Measurements from ENCODE around the gene RBM34.

The RBM34 gene

GRCh38 chr1:235156740-235157139 is 4.3 kb downstream of the RBM34 start:
- Histone ChIP-seq H3K27ac (ENCODE audit: insufficient read depth, low read depth, low read length, poor library complexity, severe bottlenecking) (no peak overlapping the region), H3K36me3 (ENCODE audit: control insufficient read depth, insufficient read depth, low read length) (peaks cover 44% of the 10 kb centered on the region), H3K4me3 (ENCODE audit: insufficient read depth, low read depth, low read length) (no peak overlapping the region), H3K9me3 (ENCODE audit: control insufficient read depth, low read length) (no peaks in the 10 kb centered on the region), H3K27me3 (ENCODE audit: control insufficient read depth, insufficient read depth, low read length, poor library complexity, severe bottlenecking) (no peaks in the 10 kb centered on the region), H3K4me1 (ENCODE audit: control insufficient read depth, insufficient read depth, low read length) (no peaks in the 10 kb centered on the region)
- WGBS, 2 experiments = 93 to 96% methylated on average over 4 of the region's 4 CpGs

GRCh38 chr1:235156265-235156664 is 4.8 kb downstream of the RBM34 start:
- WGBS, 2 experiments = 98 to 99% methylated on average over 2 to 3 of the region's 3 CpGs
- Histone ChIP-seq H3K4me3 (ENCODE audit: insufficient read depth, low read depth, low read length) (no peak overlapping the region), H3K27ac (ENCODE audit: insufficient read depth, low read depth, low read length, poor library complexity, severe bottlenecking) (no peak overlapping the region), H3K27me3 (ENCODE audit: control insufficient read depth, insufficient read depth, low read length, poor library complexity, severe bottlenecking) (no peaks in the 10 kb centered on the region), H3K9me3 (ENCODE audit: control insufficient read depth, low read length) (no peaks in the 10 kb centered on the region), H3K36me3 (ENCODE audit: control insufficient read depth, insufficient read depth, low read length) (peaks cover 48% of the 10 kb centered on the region), H3K4me1 (ENCODE audit: control insufficient read depth, insufficient read depth, low read length) (no peaks in the 10 kb centered on the region)

GRCh38 chr1:235152235-235152634 is 8.8 kb downstream of the RBM34 start:
- Histone ChIP-seq H3K36me3 (ENCODE audit: control insufficient read depth, insufficient read depth, low read length) (peaks cover 55% of the 10 kb centered on the region), H3K4me1 (ENCODE audit: control insufficient read depth, insufficient read depth, low read length) (no peaks in the 10 kb centered on the region), H3K27ac (ENCODE audit: insufficient read depth, low read depth, low read length, poor library complexity, severe bottlenecking) (no peak overlapping the region), H3K9me3 (ENCODE audit: control insufficient read depth, low read length) (no peaks in the 10 kb centered on the region), H3K4me3 (ENCODE audit: insufficient read depth, low read depth, low read length) (no peak overlapping the region), H3K27me3 (ENCODE audit: control insufficient read depth, insufficient read depth, low read length, poor library complexity, severe bottlenecking) (no peaks in the 10 kb centered on the region)

GRCh38 chr1:235151033-235151432 is 10.0 kb downstream of the RBM34 start:
- H3K4me3 ChIP-seq (ENCODE audit: insufficient read depth, low read depth, low read length) = no peak overlapping the region
- 93 to 97% methylated on average over 2 of the region's 2 CpGs for WGBS, 2 experiments
- H3K4me1 ChIP-seq (ENCODE audit: control insufficient read depth, insufficient read depth, low read length) = no peaks in the 10 kb centered on the region
- no peaks in the 10 kb centered on the region for H3K9me3 ChIP-seq (ENCODE audit: control insufficient read depth, low read length)
- H3K36me3 ChIP-seq (ENCODE audit: control insufficient read depth, insufficient read depth, low read length) = peaks cover 61% of the 10 kb centered on the region
- H3K27me3 ChIP-seq (ENCODE audit: control insufficient read depth, insufficient read depth, low read length, poor library complexity, severe bottlenecking) = no peaks in the 10 kb centered on the region
- no peak overlapping the region for H3K27ac ChIP-seq (ENCODE audit: insufficient read depth, low read depth, low read length, poor library complexity, severe bottlenecking)

GRCh38 chr1:235149824-235150223 is 11.2 kb downstream of the RBM34 start:
- whole genome bisulfite sequencing, 2 experiments = 92 to 96% methylated on average over 9 of the region's 9 CpGs
- Histone ChIP-seq H3K27me3 (ENCODE audit: control insufficient read depth, insufficient read depth, low read length, poor library complexity, severe bottlenecking) (no peaks in the 10 kb centered on the region), H3K36me3 (ENCODE audit: control insufficient read depth, insufficient read depth, low read length) (peaks cover 64% of the 10 kb centered on the region), H3K4me1 (ENCODE audit: control insufficient read depth, insufficient read depth, low read length) (no peaks in the 10 kb centered on the region), H3K27ac (ENCODE audit: insufficient read depth, low read depth, low read length, poor library complexity, severe bottlenecking) (no peak overlapping the region), H3K4me3 (ENCODE audit: insufficient read depth, low read depth, low read length) (no peak overlapping the region), H3K9me3 (ENCODE audit: control insufficient read depth, low read length) (no peaks in the 10 kb centered on the region)

GRCh38 chr1:235147269-235147668 is 13.8 kb downstream of the RBM34 start:
- Histone ChIP-seq H3K27ac (ENCODE audit: insufficient read depth, low read depth, low read length, poor library complexity, severe bottlenecking) (no peak overlapping the region), H3K4me3 (ENCODE audit: insufficient read depth, low read depth, low read length) (no peak overlapping the region), H3K9me3 (ENCODE audit: control insufficient read depth, low read length) (no peaks in the 10 kb centered on the region), H3K36me3 (ENCODE audit: control insufficient read depth, insufficient read depth, low read length) (peaks cover 45% of the 10 kb centered on the region), H3K4me1 (ENCODE audit: control insufficient read depth, insufficient read depth, low read length) (no peaks in the 10 kb centered on the region), H3K27me3 (ENCODE audit: control insufficient read depth, insufficient read depth, low read length, poor library complexity, severe bottlenecking) (no peaks in the 10 kb centered on the region)
- WGBS, 2 experiments = 77 to 87% methylated on average over 4 of the region's 4 CpGs

- no peaks in the 10 kb centered on the region for H3K4me1 ChIP-seq (ENCODE audit: control insufficient read depth, insufficient read depth, low read length)
- H3K27me3 ChIP-seq (ENCODE audit: control insufficient read depth, insufficient read depth, low read length, poor library complexity, severe bottlenecking) = no peaks in the 10 kb centered on the region
- H3K9me3 ChIP-seq (ENCODE audit: control insufficient read depth, low read length) = no peaks in the 10 kb centered on the region
- 95 to 98% methylated on average over 6 of the region's 6 CpGs for WGBS, 2 experiments
- peaks cover 35% of the 10 kb centered on the region for H3K36me3 ChIP-seq (ENCODE audit: control insufficient read depth, insufficient read depth, low read length)
- H3K27ac ChIP-seq (ENCODE audit: insufficient read depth, low read depth, low read length, poor library complexity, severe bottlenecking) = no peak overlapping the region
- H3K4me3 ChIP-seq (ENCODE audit: insufficient read depth, low read depth, low read length) = no peak overlapping the region
These were observed 15.4 kb downstream of the RBM34 start for GRCh38 chr1:235145639-235146038.

- 96 to 97% methylated on average over 4 of the region's 4 CpGs for WGBS, 2 experiments
- H3K4me3 ChIP-seq (ENCODE audit: insufficient read depth, low read depth, low read length) = no peak overlapping the region
- no peaks in the 10 kb centered on the region for H3K9me3 ChIP-seq (ENCODE audit: control insufficient read depth, low read length)
- no peaks in the 10 kb centered on the region for H3K4me1 ChIP-seq (ENCODE audit: control insufficient read depth, insufficient read depth, low read length)
- peaks cover 22% of the 10 kb centered on the region for H3K36me3 ChIP-seq (ENCODE audit: control insufficient read depth, insufficient read depth, low read length)
- H3K27ac ChIP-seq (ENCODE audit: insufficient read depth, low read depth, low read length, poor library complexity, severe bottlenecking) = no peak overlapping the region
- no peaks in the 10 kb centered on the region for H3K27me3 ChIP-seq (ENCODE audit: control insufficient read depth, insufficient read depth, low read length, poor library complexity, severe bottlenecking)
These were observed 18.1 kb downstream of the RBM34 start for GRCh38 chr1:235142991-235143390.

GRCh38 chr1:235139315-235139714 is 21.7 kb downstream of the RBM34 start:
- 98 to 99% methylated on average over 5 of the region's 5 CpGs for WGBS, 2 experiments
- no peaks in the 10 kb centered on the region for H3K27me3 ChIP-seq (ENCODE audit: control insufficient read depth, insufficient read depth, low read length, poor library complexity, severe bottlenecking)
- peaks cover 16% of the 10 kb centered on the region for H3K36me3 ChIP-seq (ENCODE audit: control insufficient read depth, insufficient read depth, low read length)
- no peak overlapping the region for H3K27ac ChIP-seq (ENCODE audit: insufficient read depth, low read depth, low read length, poor library complexity, severe bottlenecking)
- no peaks in the 10 kb centered on the region for H3K9me3 ChIP-seq (ENCODE audit: control insufficient read depth, low read length)
- no peaks in the 10 kb centered on the region for H3K4me1 ChIP-seq (ENCODE audit: control insufficient read depth, insufficient read depth, low read length)
- H3K4me3 ChIP-seq (ENCODE audit: insufficient read depth, low read depth, low read length) = no peak overlapping the region

- peaks cover 16% of the 10 kb centered on the region for H3K36me3 ChIP-seq (ENCODE audit: control insufficient read depth, insufficient read depth, low read length)
- H3K4me3 ChIP-seq (ENCODE audit: insufficient read depth, low read depth, low read length) = no peak overlapping the region
- WGBS, 2 experiments = 86 to 90% methylated on average over 2 of the region's 2 CpGs
- H3K9me3 ChIP-seq (ENCODE audit: control insufficient read depth, low read length) = no peaks in the 10 kb centered on the region
- no peaks in the 10 kb centered on the region for H3K27me3 ChIP-seq (ENCODE audit: control insufficient read depth, insufficient read depth, low read length, poor library complexity, severe bottlenecking)
- H3K27ac ChIP-seq (ENCODE audit: insufficient read depth, low read depth, low read length, poor library complexity, severe bottlenecking) = no peak overlapping the region
- H3K4me1 ChIP-seq (ENCODE audit: control insufficient read depth, insufficient read depth, low read length) = no peaks in the 10 kb centered on the region
These were observed 22.2 kb downstream of the RBM34 start for GRCh38 chr1:235138821-235139220.

GRCh38 chr1:235136111-235136510 is 24.9 kb downstream of the RBM34 start:
- peaks cover 20% of the 10 kb centered on the region for H3K36me3 ChIP-seq (ENCODE audit: control insufficient read depth, insufficient read depth, low read length)
- no peak overlapping the region for H3K27ac ChIP-seq (ENCODE audit: insufficient read depth, low read depth, low read length, poor library complexity, severe bottlenecking)
- no peaks in the 10 kb centered on the region for H3K4me1 ChIP-seq (ENCODE audit: control insufficient read depth, insufficient read depth, low read length)
- H3K9me3 ChIP-seq (ENCODE audit: control insufficient read depth, low read length) = no peaks in the 10 kb centered on the region
- no peak overlapping the region for H3K4me3 ChIP-seq (ENCODE audit: insufficient read depth, low read depth, low read length)
- no peaks in the 10 kb centered on the region for H3K27me3 ChIP-seq (ENCODE audit: control insufficient read depth, insufficient read depth, low read length, poor library complexity, severe bottlenecking)
- 93 to 95% methylated on average over 4 of the region's 4 CpGs for WGBS, 2 experiments
